Measurements from ENCODE around the gene MCCC2.

GRCh38 chr5:71679714-71680113 is 92.6 kb downstream of the MCCC2 start:
- TF ChIP-seq SRF (IDR thresholded peaks at IDR 0.05; ENCODE audit: low read depth in 2 of 2, low read length in 2 of 2) (no peak), HDGF (IDR thresholded peaks at IDR 0.05) (no peak), JUNB (IDR thresholded peaks at IDR 0.05) (no peak), CTCF (IDR thresholded peaks at IDR 0.05 in 2 of 3, conservative IDR thresholded peaks at IDR 0.05 in 1 of 3; ENCODE audit: control insufficient read depth in 2 of 3, extremely low read depth in 1 of 3, insufficient read depth in 1 of 3, low read depth in 3 of 3, low read length in 3 of 3) (no peak), CHD2 (IDR thresholded peaks at IDR 0.05; ENCODE audit: borderline replicate concordance, low read depth, low read length) (no peak), PBX3 (IDR thresholded peaks at IDR 0.05; ENCODE audit: insufficient replicate concordance, low read depth, low read length) (no peak), EP300 (IDR thresholded peaks at IDR 0.05; ENCODE audit: borderline replicate concordance in 1 of 2, control insufficient read depth in 1 of 2, low read depth in 2 of 2, low read length in 2 of 2) (no peak), MTA2 (IDR thresholded peaks at IDR 0.05; ENCODE audit: low read depth) (no peak), POLR2AphosphoS5 (IDR thresholded peaks at IDR 0.05; ENCODE audit: low read length) (no peak), REST (IDR thresholded peaks at IDR 0.05; ENCODE audit: low read depth, low read length) (no peak), POLR2A (IDR thresholded peaks at IDR 0.05; ENCODE audit: low read depth, low read length) (no peak), NBN (IDR thresholded peaks at IDR 0.05) (no peak), EZH2 (IDR thresholded peaks at IDR 0.05; ENCODE audit: borderline replicate concordance, control insufficient read depth, low read depth, low read length) (no peak), YBX1 (IDR thresholded peaks at IDR 0.05) (no peak)
